HG02870 (cell line): ENCODE results near the gene GCAT.

ENCODE experiments used
- ATAC-seq: cut with Tn5 transposase; IDR thresholded peaks from one replicate; pipeline ENCODE4 v1.9.1; 2021; ENCODE audit warnings: mild to moderate bottlenecking, moderate library complexity; ENCODE audit not compliant: unreplicated experiment

The GCAT gene

DNA sequence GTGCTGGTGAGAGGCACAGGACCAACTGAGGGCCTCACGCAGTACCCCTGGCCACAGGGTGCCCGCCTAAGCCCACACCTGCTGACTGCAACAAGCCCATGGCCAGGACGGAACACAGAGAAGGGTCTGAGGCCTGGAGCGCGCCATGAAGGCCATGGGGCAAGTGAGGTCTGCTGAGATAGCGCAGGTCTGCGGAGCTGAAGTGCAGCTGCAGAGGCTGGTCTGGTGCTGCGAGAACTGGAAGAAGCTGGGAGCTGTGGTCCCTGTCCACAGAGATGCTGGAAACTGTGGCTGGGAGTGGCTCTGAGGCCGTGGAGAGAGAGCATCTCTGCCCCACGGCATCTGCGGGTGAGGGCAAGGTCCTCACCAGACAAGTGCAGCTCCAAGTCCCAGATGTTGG lies 23.7 kb downstream of the GCAT start:
- ATAC-seq, result no peak

DNA sequence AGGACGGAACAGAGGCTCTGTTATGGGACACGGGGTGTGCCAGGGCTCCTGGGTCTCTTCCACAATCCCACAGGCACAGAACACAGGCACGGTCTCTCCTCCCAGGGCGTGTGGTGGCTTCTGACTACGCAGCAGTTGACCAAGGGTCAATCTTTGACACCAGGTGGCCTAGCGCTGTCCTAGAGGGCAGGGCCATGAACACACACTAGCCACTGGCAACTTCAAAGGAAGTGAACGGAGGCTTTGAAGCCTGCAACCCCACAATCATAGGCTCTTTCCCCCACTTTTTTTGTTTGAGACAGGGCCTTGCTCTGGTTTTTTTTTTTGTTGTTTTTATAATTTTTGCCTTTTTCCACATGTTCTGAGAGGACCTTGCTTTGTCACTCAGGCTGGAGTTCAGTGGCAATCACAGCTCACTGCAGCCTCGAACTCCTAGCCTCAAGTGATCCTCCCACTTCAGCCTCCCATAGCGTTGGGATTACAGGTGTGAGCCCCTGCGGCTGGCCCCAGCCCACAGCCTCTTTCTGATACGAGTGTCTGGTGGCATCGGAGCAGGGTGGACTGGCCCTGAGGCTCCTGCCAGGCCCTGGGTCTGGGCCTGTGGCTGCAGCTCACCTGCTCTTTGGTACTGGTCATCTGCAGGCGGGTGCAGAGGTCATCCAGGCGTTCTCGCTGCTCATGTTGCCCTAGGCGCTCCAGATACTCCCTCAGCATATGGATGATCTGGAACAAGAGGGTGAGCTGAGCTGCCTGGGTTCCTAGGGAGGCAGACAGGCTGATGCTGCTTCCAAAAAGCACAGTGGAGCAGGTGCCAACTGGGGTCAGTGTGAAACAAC lies 24.5 kb downstream of the GCAT start:
- ATAC-seq, result no peak

DNA sequence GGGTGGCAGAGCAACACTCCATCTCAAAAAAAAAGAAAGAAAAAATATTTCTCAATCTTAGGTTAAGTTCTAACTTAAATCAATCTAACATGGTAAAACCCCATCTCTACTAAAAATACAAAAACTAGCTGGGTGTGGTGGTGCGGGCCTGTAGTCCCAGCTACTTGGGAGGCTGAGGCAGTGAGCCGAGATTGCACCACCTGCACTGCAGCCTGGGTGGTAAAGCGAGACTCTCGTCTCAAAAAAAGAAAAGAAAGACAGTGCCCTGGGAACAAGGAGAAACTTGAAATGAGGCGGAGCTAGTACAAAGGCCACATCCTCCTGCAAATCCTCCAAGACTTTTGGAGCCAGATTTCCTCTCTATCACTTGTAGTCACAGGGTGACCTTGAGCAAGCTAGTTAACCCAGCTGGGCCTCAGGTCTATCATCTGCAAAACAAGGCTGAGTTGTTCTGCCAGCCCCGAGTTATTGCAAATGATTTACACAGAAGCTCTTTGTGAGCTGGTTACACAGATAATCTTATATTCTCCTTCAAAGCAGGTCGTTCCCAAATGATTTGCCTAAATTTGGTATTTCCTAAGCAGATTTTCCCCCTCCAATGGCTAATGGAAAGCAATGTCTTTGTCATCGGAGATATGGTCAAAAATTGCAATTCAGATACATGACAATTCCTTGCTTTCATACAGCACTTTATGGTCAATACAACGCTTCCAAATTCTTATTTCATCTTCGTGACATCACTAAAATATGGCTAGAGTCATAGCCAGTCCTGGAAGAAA lies 34.5 kb downstream of the GCAT start:
- no peak for ATAC-seq

DNA sequence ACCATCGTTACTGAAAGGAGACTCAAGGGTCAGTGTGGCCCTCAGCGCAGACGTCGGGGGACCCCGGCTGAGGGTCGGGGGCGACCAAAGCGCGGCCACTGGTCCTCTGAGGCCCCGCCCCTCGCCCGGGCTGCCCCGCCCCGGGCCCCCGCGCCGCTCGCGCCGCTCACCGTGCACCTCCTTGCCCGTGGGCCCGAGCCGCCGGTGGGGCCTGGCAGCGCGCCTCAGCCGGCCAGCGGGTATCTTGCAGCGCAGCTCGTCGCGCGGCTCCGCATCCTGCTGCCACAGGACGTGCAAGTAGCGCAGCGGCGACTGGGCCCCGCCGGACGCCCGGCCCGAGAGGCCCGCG lies 36.0 kb downstream of the GCAT start:
- ATAC-seq, result peak; percentile 35

DNA sequence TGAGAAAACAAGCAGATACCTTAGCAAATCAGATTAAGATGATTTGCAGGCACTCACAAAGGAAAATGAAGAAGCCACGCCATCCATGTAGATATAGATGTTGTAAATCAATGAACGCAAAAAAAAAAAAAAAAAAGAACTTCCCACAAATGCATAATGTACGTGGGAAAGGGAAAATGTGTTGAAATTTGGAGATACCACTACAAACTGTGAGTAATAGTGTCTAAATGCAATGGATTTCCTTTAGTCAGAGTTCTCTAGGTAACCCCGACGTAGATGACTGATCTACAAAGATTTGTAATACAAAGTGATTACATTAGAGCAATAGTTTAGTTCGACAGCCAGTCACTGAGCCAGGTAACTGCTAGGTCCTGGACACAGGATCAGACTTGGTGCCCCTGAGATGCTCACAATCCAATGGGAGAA lies 37.2 kb downstream of the GCAT start:
- no peak for ATAC-seq

DNA sequence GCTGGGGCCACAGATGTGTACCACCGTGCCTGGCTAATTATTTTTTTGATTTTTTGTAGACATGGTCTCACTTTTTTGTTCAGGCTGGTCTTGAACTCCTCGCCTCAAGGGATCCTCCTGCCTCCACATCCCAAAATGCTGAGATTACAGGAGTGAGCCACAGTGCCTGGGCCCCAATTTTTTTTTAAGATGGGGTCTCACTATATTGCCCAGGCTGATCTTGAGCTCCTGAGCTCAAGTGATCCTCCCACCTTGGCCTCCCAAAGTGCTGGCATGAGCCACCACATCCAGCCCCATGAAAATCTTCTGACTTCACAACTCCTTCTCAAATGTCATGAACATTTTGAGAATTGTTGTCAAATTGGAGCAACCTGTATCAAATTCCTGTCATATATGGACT lies 38.7 kb downstream of the GCAT start:
- no peak for ATAC-seq

DNA sequence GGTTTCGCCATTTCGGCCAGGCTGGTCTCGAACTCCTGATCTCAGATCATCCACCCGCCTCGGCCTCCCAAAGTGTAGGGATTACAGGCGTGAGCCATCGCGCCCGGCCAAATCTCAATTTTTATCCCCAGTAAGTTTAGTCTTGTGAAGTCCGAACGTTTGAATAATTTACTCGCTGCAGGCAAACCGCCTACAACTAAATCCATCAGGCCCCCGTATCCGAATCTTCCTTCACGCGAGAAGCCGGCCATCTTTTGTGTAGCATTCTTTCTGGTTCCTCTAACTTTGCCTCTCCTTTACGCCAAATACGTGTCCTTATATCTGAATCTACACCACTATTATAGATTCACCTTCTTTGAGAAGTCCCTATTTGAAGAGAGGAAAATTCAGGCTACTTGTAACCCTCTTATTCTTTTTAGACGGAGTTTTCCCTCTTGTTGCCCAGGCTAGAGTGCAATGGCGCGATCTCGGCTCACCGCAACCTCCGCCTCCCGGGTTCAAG lies 40.9 kb downstream of the GCAT start:
- no peak for ATAC-seq

DNA sequence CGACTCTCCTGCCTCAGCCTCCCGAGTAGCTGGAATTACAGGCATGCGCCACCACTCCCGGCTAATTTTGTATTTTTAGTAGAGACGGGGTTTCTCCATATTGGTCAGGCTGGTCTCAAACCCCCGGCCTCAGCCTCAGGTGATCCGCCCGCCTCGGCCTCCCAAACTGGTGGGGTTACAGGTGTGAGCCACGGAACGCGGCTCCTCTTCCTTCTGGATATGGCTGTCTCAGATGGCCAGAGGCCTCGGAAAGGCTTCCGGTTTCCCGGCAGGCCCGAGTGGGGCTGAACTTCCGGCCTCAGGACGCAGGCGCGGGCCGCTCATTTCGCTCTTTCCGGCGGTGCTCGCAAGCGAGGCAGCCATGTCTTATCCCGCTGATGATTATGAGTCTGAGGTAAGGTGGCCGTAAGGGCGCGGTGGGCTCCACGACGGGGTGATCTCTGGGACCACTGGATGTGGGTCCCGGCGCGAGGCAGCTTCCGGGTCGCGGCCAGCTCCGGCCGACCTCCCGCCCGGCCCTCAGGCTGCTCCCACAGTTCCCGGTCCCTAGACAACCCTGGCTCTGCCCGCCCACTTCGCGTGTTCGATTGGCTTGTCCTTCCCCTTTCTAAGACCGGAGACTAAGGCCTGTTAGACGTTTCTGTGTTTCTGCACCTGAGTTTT lies 41.5 kb downstream of the GCAT start, which contains the start of gene EIF3L:
TSS of gene EIF3L (plus strand) at position 331 of the 663 bp plus-strand sequence. CDS start at position 362, 31 bp downstream.
- ATAC-seq, result peak; percentile 53

DNA sequence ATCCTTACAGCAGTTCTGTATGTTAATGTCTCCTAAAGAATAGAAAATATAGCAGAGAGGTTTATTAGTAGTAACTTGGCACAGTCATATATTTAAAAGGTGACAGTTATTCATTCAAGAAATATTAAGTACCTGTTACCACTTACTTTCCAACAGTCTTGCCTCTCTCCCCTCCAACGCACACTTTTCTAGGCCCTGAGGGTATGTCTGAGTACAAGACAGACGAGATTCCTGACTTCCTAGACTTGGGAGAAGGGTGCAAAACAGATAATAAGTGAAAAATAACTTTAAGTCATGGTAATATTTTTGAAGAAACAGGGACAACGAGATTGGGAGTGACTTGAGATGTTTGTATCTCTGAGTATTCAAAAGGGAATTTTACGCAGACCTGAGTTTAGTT lies 43.1 kb downstream of the GCAT start:
- ATAC-seq, result no peak

DNA sequence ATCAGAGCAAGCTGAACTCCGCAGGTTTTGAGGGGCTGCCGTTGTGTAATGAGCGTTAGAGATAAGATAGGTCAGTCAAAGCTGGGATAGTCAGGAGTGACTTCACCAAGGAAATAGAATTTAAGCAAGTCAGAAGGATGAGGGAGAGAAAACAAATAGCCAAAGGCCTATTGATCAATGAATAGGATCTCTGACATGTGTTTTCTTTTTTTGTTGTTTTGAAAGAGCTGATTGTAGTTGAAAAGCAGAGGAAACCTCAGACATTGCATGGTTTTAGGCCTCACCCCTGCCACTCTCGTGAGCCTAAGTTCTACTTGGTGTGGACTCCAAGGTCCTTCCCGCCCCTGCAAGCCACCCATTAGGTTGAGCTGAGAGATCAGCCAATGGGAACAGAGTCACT lies 44.7 kb downstream of the GCAT start:
- no peak for ATAC-seq

DNA sequence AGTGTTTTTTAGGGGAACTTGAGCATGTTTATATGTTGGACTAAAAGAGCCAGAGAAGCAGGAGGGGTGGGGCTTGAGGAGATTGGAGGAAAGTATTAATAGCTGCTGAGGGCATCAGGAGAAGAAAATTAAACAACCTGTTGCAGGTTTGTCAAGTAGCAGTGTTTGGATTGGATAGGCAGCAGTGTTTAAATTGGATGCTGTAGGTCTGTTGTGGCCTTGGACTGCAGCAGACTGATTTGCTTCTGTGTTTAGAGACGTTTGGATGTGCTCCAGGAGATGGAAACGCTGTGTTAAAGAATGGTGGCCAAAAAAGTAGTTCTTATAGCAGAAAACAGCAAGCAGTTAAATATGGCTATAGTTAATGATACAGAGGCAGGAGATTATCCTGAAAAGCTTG lies 47.2 kb downstream of the GCAT start:
- ATAC-seq, result no peak

DNA sequence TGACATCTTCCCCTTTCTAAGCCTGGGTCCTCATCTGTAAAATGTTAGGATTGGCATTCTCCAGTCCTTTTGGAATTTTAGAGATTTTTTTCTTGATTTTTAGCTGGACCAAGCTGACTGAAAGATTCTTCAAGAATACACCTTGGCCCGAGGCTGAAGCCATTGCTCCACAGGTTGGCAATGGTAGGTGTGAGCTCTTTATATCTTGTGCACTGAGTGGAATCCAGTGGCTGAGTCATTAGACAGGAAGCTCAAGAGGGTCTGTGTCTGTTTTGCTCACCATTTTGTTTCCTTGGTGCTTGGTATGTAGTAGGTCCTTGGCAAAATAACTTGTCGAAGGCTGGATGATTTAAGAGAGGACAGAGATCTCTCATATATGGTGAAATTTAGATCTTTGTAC lies 47.7 kb downstream of the GCAT start:
- ATAC-seq, result no peak

DNA sequence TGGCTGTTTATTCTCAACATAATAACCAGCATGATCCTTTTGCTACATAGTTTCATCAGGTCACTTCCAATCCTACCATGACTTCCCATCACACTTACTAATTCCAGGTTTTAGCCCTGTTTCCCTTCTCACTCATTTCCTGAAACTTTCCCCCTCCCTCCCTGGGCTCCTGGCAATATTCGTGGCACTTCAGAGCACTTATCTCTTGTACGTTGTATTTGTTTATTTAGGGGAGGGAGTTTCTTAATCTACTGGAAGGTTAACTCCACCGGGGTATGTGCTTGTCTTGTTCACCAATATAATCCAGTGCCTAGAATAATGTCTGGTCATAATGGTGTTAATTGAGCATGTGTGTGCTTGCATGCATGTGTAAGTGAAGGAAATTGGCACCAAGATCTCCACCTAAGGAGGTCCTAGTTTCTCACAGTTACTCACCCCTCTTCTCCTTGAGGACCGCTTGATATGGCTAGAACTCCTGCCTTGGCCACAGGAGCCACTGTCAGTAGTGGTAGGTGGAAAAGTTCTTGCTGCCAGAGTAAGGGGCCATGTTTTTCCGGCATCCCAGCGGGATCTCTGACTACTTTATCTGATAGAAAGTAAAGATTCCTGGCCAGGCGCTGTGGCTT lies 53.2 kb downstream of the GCAT start:
- no peak for ATAC-seq

DNA sequence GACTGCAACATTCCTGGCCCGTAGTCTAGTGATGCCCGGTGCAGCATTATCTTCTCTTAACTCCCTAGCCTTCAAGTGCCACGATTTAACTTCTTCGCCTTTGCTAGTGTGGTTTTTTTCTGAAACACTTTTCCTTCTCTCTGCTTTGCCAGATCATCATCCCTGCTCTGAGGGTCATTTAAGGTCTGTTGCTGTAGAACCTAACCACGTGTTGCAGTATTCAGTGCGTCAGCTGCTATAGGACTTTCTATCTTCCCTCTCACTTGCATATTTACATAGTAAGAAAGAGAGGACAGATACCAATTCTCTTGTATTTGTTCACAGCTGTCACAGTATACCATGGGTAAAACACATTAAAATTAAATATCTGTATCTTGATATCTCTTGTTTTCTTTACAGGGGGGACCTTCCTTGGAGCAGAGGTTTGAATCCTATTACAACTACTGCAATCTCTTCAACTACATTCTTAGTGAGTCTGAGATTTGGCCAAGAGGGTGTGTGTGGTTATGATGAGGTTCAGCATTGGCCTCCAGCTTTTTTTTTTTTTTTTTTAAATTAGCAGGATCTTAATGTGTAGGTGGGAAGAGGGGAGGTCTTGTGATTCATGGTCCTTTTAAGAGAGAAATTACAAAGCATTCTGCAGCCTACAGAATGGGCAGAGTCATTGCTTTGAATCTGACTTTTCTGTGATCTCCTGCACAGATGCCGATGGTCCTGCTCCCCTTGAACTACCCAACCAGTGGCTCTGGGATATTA lies 55.0 kb downstream of the GCAT start:
- ATAC-seq, result no peak

DNA sequence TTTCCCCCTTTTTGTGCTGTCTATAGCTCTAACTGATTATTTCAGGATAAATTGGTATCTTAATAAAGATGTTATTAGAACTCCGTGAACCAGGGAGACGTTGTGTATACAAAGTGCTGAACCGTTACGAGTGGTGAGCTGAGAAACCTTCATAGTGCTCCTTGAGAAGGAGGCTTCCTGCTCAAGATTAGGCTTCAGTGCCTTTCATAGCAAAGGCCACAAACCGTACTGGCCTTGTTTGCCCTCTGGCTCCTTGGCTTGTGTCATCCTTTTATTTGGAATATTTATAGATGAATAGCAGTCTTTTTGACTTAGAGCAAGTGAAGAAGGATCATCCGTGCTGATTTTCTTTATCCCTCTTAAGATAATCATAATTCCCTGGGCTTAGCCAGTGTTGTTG lies 57.8 kb downstream of the GCAT start:
- ATAC-seq, result no peak
